HEK293T (cell line): Measurements from ENCODE around the gene WDR18.

Experiments used
- CTCF ChIA-PET: fragments of 350-600 bp; formaldehyde crosslinking; extraction: SDS; loops from one replicate; lab custom pipeline; 2021; ENCODE audit warnings: antibody characterized with exemption, inconsistent platforms; lab: Yijun Ruan, JAX
- POLR2A ChIA-PET: fragments of 350-600 bp; formaldehyde crosslinking; extraction: SDS; loops from one replicate; lab custom pipeline; 2020; ENCODE audit warnings: antibody characterized with exemption, inconsistent platforms; lab: Yijun Ruan, JAX
- DNase-seq: peaks from one replicate; pipeline ENCODE4 v3.0.0; 2012; ENCODE audit warnings: mixed read lengths; ENCODE audit errors: extremely low spot score
- ARNT ChIP-seq: fragments of 450-650 bp; IDR thresholded peaks from 2 replicates; pipeline ENCODE4 v1.6.1; 2017; ENCODE audit warnings: mild to moderate bottlenecking
- BHLHE40 ChIP-seq: fragments of 450-650 bp; IDR thresholded peaks from 2 replicates; pipeline ENCODE4 v1.6.1; 2016; ENCODE audit warnings: mild to moderate bottlenecking, moderate library complexity, borderline replicate concordance
- CTBP1 ChIP-seq: fragments of 450-650 bp; IDR thresholded peaks from 2 replicates; pipeline ENCODE4 v1.6.1; 2016; ENCODE audit warnings: borderline replicate concordance
- ELF4 ChIP-seq: fragments of 450-650 bp; IDR thresholded peaks from 2 replicates; pipeline ENCODE4 v1.6.1; 2017; ENCODE audit warnings: antibody characterized with exemption
- FOXA1 ChIP-seq: fragments of 450-650 bp; IDR thresholded peaks from 2 replicates; pipeline ENCODE4 v1.6.1; 2016; ENCODE audit warnings: mild to moderate bottlenecking
- FOXK2 ChIP-seq: fragments of 450-650 bp; IDR thresholded peaks from 2 replicates; pipeline ENCODE4 v1.6.1; 2016; ENCODE audit warnings: mild to moderate bottlenecking
- FOXM1 ChIP-seq: fragments of 450-650 bp; IDR thresholded peaks from 2 replicates; pipeline ENCODE4 v1.6.1; 2017; ENCODE audit warnings: mild to moderate bottlenecking, borderline replicate concordance
- HDGF ChIP-seq: fragments of 450-650 bp; IDR thresholded peaks from 2 replicates; pipeline ENCODE4 v1.6.1; 2017; ENCODE audit warnings: antibody characterized with exemption, borderline replicate concordance
- L3MBTL2 ChIP-seq: fragments of 450-650 bp; conservative IDR thresholded peaks from 2 replicates; pipeline ENCODE4 v1.6.1; 2016; ENCODE audit warnings: mild to moderate bottlenecking
- LEF1 ChIP-seq: fragments of 450-650 bp; IDR thresholded peaks from 2 replicates; pipeline ENCODE4 v1.6.1; 2017; ENCODE audit warnings: mild to moderate bottlenecking, borderline replicate concordance
- NFRKB ChIP-seq: fragments of 450-650 bp; IDR thresholded peaks from 2 replicates; pipeline ENCODE4 v1.6.1; 2016; ENCODE audit warnings: mild to moderate bottlenecking, moderate library complexity
- PKNOX1 ChIP-seq: fragments of 450-650 bp; IDR thresholded peaks from 2 replicates; pipeline ENCODE4 v1.6.1; 2016
- SP1 ChIP-seq: fragments of 450-650 bp; IDR thresholded peaks from 2 replicates; pipeline ENCODE4 v1.6.1; 2017
- SUZ12 ChIP-seq: fragments of 450-650 bp; IDR thresholded peaks from 2 replicates; pipeline ENCODE4 v1.6.1; 2016; ENCODE audit warnings: mild to moderate bottlenecking
- TARDBP ChIP-seq: fragments of 450-650 bp; IDR thresholded peaks from 2 replicates; pipeline ENCODE4 v1.6.1; 2016
- ZNF384 ChIP-seq: fragments of 450-650 bp; IDR thresholded peaks from 2 replicates; pipeline ENCODE4 v1.6.1; 2016

Gene WDR18

DNA sequence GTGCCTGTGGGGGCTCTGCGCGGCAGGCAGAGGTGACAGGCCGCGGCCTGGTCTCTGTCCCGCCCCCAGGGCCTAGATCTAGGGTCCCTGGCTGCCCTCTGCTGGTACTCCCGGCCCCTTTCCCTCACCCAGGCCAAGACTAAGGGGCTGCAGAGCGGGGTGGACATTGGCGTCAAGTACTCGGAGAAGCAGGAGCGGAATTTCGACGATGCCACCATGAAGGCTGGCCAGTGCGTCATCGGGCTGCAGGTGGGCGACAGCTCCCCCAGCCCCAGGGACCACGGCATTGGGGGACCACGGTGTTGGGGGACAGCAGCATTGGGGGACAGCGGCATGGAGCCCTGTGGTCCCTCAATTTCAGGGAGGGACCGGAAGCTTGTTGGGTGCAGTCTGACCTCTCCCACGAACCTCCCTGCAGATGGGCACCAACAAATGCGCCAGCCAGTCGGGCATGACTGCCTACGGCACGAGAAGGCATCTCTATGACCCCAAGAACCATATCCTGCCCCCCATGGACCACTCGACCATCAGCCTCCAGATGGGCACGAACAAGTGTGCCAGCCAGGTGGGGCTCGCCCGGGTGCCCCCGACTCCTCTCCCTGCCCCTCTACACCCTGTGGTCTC is 52.0 kb downstream of the WDR18 start:
- ChIA-PET POLR2A (no interaction called here), CTCF (no interaction called here)
- TF ChIP-seq NFRKB (no peak), SP1 (no peak), LEF1 (no peak), L3MBTL2 (no peak), PKNOX1 (no peak), HDGF (no peak)
- DNase-seq = no peak

DNA sequence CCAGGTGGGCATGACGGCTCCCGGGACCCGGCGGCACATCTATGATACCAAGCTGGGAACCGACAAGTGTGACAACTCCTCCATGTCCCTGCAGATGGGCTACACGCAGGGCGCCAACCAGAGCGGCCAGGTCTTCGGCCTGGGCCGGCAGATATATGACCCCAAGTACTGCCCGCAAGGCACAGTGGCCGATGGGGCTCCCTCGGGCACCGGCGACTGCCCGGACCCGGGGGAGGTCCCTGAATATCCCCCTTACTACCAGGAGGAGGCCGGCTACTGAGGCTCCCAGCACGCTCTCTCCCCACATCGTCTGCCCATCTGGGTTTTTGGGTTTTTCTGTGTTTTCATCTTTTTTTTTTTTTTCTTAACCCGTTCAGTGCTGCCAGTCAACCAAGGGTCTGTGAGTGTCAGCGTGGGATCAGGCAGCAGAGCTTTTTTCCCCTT is 53.5 kb downstream of the WDR18 start:
- CTCF ChIA-PET = no interaction called here
- no peak for DNase-seq
- POLR2A ChIA-PET = no interaction called here
- TF ChIP-seq ZNF384 (no peak), CTBP1 (no peak), FOXM1 (no peak), LEF1 (no peak), HDGF (no peak), FOXK2 (no peak), L3MBTL2 (no peak), SP1 (no peak), TARDBP (no peak), SUZ12 (no peak), ELF4 (no peak), BHLHE40 (no peak), FOXA1 (no peak), NFRKB (no peak), ARNT (no peak), PKNOX1 (no peak)

- POLR2A ChIA-PET = interaction anchor here (1.1 to 3.8 kb wide), 5 partner anchors 9 to 250 kb away, joined by 3 to 29 read pairs (median 6); partner anchors contain the start of genes CIRBP and CNN2
- CTCF ChIA-PET = no interaction called here
- TF ChIP-seq ZNF384 (no peak), L3MBTL2 (no peak), CTBP1 (no peak), ELF4 (no peak), ARNT (no peak), TARDBP (no peak), FOXA1 (no peak), NFRKB (no peak), FOXM1 (no peak), FOXK2 (no peak), SUZ12 (no peak), SP1 (no peak), PKNOX1 (no peak), HDGF (no peak), BHLHE40 (no peak)
- no peak for DNase-seq
These were observed 55.0 kb downstream of the WDR18 start for GRCh38 chr19:1038978-1039645.

DNA sequence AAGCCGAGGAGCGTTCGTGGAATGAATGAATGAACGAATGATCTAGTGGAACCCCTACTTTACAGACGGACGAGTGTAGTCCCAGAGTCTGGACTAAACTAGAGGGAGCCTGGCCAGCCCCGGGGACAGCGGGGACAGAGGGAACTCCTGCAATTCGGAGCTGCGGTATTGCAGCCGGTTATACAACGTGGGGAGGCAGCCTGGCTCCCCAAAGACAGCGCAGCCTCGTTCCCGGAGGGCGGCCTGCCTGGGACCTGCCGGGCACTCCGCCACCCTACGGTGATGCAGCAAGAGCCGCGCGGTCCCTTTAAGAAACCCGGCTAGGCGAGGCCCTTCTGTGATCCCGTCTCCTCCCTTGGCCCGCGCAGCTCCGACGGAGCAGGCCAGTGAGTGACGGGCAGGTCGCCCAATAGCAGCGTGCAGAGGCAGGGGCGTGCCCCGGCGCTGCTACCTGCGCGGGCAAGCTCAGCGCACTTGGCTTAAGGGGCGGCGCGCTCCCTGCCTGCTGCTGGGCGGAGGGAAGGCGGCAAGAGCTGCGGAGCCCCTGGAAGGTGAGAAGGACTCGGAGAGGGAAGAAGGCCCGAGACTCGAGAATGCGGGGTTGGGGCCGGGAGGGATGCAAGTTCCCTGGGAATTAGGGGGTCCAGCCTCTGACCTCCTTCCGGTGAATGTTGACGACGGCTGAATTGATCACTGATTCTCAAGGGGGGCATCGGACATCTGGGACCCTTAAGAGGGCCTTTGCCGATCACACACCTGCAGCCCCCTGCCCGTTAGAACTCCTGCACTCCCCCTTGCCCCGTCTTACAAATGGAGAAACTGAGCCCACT is 55.7 kb downstream of the WDR18 start, which contains the start of gene ABCA7:
Gene ABCA7 (plus strand): TSS at position 462 of the 830 bp plus-strand sequence. CDS start 1,255 bp downstream, outside the sequence.
- peak; percentile 95 for DNase-seq
- POLR2A ChIA-PET = interaction anchor here (0.7 to 3.8 kb wide), 6 partner anchors 10 to 287 kb away, joined by 3 to 29 read pairs (median 5); partner anchors contain the start of genes CIRBP and CNN2
- CTCF ChIA-PET = no interaction called here
- TF ChIP-seq HDGF (0 out of 2 replicates have a peak, but pooled peaks have one; percentile 55), L3MBTL2 (peak; percentile 72), ELF4 (no peak), PKNOX1 (peak; percentile 100)
